ENCODE measurements around the gene ZNF331.

Gene ZNF331

GRCh38 chr19:53595510-53595867 lies 57.5 kb downstream of the ZNF331 start:
- peak overlapping the region; percentile 81 for H4K5ac ChIP-seq (ENCODE audit: low read length)
- no peaks in the 10 kb centered on the region for H3K79me2 ChIP-seq (ENCODE audit: control insufficient read depth, insufficient read depth, low read length)
- H3K4me3 ChIP-seq (ENCODE audit: low read length) = no peak overlapping the region
- H3K56ac ChIP-seq (ENCODE audit: low read length) = peak overlapping the region; percentile 93
- H2BK120ac ChIP-seq (ENCODE audit: low read depth, low read length) = peak overlapping the region; percentile 98
- peak overlapping the region; percentile 97 for H3K18ac ChIP-seq (ENCODE audit: low read length)
- H2BK15ac ChIP-seq (replicated peaks; ENCODE audit: low read depth) = no peak overlapping the region
- H2AK5ac ChIP-seq (ENCODE audit: low read length) = peak overlapping the region; percentile 96
- H4K8ac ChIP-seq (ENCODE audit: low read depth, low read length) = no peak overlapping the region
- peak overlapping the region; percentile 74 for H3K9ac ChIP-seq (ENCODE audit: low read length)
- no peaks in the 10 kb centered on the region for H3K79me1 ChIP-seq (ENCODE audit: low read length)
- H3K27ac ChIP-seq (ENCODE audit: low read depth, low read length) = peak overlapping the region; percentile 100
- DNase-seq = no peak
- H3K23ac ChIP-seq (ENCODE audit: low read length) = peak overlapping the region; percentile 3
- H3K4ac ChIP-seq (ENCODE audit: low read depth, low read length) = peak overlapping the region; percentile 98
- H3K36me3 ChIP-seq (ENCODE audit: control insufficient read depth, insufficient read depth, low read length) = no peaks in the 10 kb centered on the region
- H3K27me3 ChIP-seq (ENCODE audit: insufficient read depth, low read length, poor library complexity) = no peaks in the 10 kb centered on the region
- peaks cover 11% of the 10 kb centered on the region for H3K4me1 ChIP-seq (ENCODE audit: control insufficient read depth, low read depth, low read length)
- WGBS (ENCODE audit: extremely low coverage, insufficient coverage, low lambda C conversion rate) = no CpG with 5 or more reads among the region's 9 CpGs
- H3K4me2 ChIP-seq (ENCODE audit: low read length) = no peak overlapping the region
- peak overlapping the region; percentile 99 for H2BK5ac ChIP-seq (ENCODE audit: low read length)

DNA sequence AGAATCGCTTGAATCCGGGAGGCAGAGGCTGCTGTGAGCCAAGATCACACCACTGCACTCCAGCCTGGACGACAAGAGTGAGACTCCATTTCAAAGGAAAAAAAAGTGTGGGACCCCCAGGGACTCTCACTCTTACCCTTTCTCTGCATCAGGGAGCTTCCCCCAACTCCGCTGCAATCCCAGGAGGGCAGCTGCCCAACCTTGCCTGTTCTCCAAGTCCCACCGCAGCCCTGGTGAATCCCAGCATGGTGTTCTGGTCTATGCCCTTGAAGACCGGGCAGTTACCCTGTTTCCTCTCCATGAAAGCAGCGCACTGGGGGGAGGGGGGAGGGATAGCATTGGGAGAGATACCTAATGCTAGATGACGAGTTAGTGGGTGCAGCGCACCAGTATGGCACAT lies 58.1 kb downstream of the ZNF331 start:
- Histone ChIP-seq H3K79me1 (ENCODE audit: low read length) (no peaks in the 10 kb centered on the region), H3K27me3 (ENCODE audit: insufficient read depth, low read length, poor library complexity) (no peaks in the 10 kb centered on the region), H3K4ac (ENCODE audit: low read depth, low read length) (no peak overlapping the region), H3K4me1 (ENCODE audit: control insufficient read depth, low read depth, low read length) (peaks cover 11% of the 10 kb centered on the region), H3K56ac (ENCODE audit: low read length) (peak overlapping the region; percentile 93), H2AK5ac (ENCODE audit: low read length) (no peak overlapping the region), H3K27ac (ENCODE audit: low read depth, low read length) (peak overlapping the region; percentile 100), H4K8ac (ENCODE audit: low read depth, low read length) (no peak overlapping the region), H2BK120ac (ENCODE audit: low read depth, low read length) (peak overlapping the region; percentile 98), H3K18ac (ENCODE audit: low read length) (peak overlapping the region; percentile 97), H4K5ac (ENCODE audit: low read length) (no peak overlapping the region), H2BK15ac (replicated peaks; ENCODE audit: low read depth) (no peak overlapping the region), H3K4me3 (ENCODE audit: low read length) (no peak overlapping the region), H3K79me2 (ENCODE audit: control insufficient read depth, insufficient read depth, low read length) (no peaks in the 10 kb centered on the region), H3K36me3 (ENCODE audit: control insufficient read depth, insufficient read depth, low read length) (no peaks in the 10 kb centered on the region), H2BK5ac (ENCODE audit: low read length) (peak overlapping the region; percentile 98), H3K4me2 (ENCODE audit: low read length) (no peak overlapping the region), H3K23ac (ENCODE audit: low read length) (peak overlapping the region; percentile 97), H3K9ac (ENCODE audit: low read length) (peak overlapping the region; percentile 34)
- no CpG with 5 or more reads among the region's 9 CpGs for WGBS (ENCODE audit: extremely low coverage, insufficient coverage, low lambda C conversion rate)
- DNase-seq = no peak

- Histone ChIP-seq H4K5ac (ENCODE audit: low read length) (no peak overlapping the region), H3K4ac (ENCODE audit: low read depth, low read length) (no peak overlapping the region), H3K4me3 (ENCODE audit: low read length) (no peak overlapping the region), H2AK5ac (ENCODE audit: low read length) (no peak overlapping the region), H3K36me3 (ENCODE audit: control insufficient read depth, insufficient read depth, low read length) (no peaks in the 10 kb centered on the region), H2BK15ac (replicated peaks; ENCODE audit: low read depth) (no peak overlapping the region), H3K4me2 (ENCODE audit: low read length) (no peak overlapping the region), H3K18ac (ENCODE audit: low read length) (no peak overlapping the region), H3K9ac (ENCODE audit: low read length) (no peak overlapping the region), H2BK120ac (ENCODE audit: low read depth, low read length) (no peak overlapping the region), H2BK5ac (ENCODE audit: low read length) (no peak overlapping the region), H3K79me1 (ENCODE audit: low read length) (no peaks in the 10 kb centered on the region), H3K79me2 (ENCODE audit: control insufficient read depth, insufficient read depth, low read length) (no peaks in the 10 kb centered on the region), H3K27me3 (ENCODE audit: insufficient read depth, low read length, poor library complexity) (no peaks in the 10 kb centered on the region), H3K27ac (ENCODE audit: low read depth, low read length) (no peak overlapping the region), H3K56ac (ENCODE audit: low read length) (peak overlapping the region; percentile 7), H3K4me1 (ENCODE audit: control insufficient read depth, low read depth, low read length) (peaks cover 11% of the 10 kb centered on the region), H3K23ac (ENCODE audit: low read length) (no peak overlapping the region), H4K8ac (ENCODE audit: low read depth, low read length) (no peak overlapping the region)
- DNase-seq = no peak
- WGBS (ENCODE audit: extremely low coverage, insufficient coverage, low lambda C conversion rate) = no CpG with 5 or more reads among the region's 12 CpGs
Observed at GRCh38 chr19:53597023-53597422, 59.1 kb downstream of the ZNF331 start.

DNA sequence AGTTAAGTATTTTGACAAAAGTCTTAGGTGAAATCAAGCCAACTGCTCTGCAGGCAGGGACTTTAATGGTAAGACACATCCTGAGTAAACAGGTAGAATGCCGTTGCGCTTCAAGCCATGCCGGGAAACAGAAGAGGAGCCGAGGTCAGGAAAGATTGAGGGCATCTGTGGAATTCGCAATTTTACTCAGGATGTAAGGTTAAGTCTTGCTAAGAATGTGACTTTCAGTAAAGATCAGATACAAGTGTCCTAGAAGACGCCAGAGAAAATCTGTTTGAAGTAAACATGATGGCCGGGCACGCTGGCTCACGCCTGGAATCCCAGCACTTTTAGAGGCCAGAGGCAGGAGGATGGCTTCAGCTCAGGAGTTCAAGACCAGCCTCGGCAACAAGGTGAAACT lies 60.4 kb downstream of the ZNF331 start:
- no peaks in the 10 kb centered on the region for H3K79me1 ChIP-seq (ENCODE audit: low read length)
- no peaks in the 10 kb centered on the region for H3K27me3 ChIP-seq (ENCODE audit: insufficient read depth, low read length, poor library complexity)
- DNase-seq = peak; percentile 52
- no peak overlapping the region for H2BK120ac ChIP-seq (ENCODE audit: low read depth, low read length)
- no peaks in the 10 kb centered on the region for H3K36me3 ChIP-seq (ENCODE audit: control insufficient read depth, insufficient read depth, low read length)
- no peak overlapping the region for H2BK5ac ChIP-seq (ENCODE audit: low read length)
- no peak overlapping the region for H2AK5ac ChIP-seq (ENCODE audit: low read length)
- H4K8ac ChIP-seq (ENCODE audit: low read depth, low read length) = no peak overlapping the region
- no peak overlapping the region for H3K18ac ChIP-seq (ENCODE audit: low read length)
- no peak overlapping the region for H2BK15ac ChIP-seq (replicated peaks; ENCODE audit: low read depth)
- H3K9ac ChIP-seq (ENCODE audit: low read length) = no peak overlapping the region
- no peak overlapping the region for H3K4ac ChIP-seq (ENCODE audit: low read depth, low read length)
- peak overlapping the region; percentile 9 for H3K56ac ChIP-seq (ENCODE audit: low read length)
- H3K4me3 ChIP-seq (ENCODE audit: low read length) = no peak overlapping the region
- no peak overlapping the region for H4K5ac ChIP-seq (ENCODE audit: low read length)
- peaks cover 11% of the 10 kb centered on the region for H3K4me1 ChIP-seq (ENCODE audit: control insufficient read depth, low read depth, low read length)
- H3K79me2 ChIP-seq (ENCODE audit: control insufficient read depth, insufficient read depth, low read length) = no peaks in the 10 kb centered on the region
- H3K4me2 ChIP-seq (ENCODE audit: low read length) = no peak overlapping the region
- peak overlapping the region; percentile 12 for H3K27ac ChIP-seq (ENCODE audit: low read depth, low read length)
- H3K23ac ChIP-seq (ENCODE audit: low read length) = no peak overlapping the region
- no CpG with 5 or more reads among the region's 10 CpGs for WGBS (ENCODE audit: extremely low coverage, insufficient coverage, low lambda C conversion rate)

- Histone ChIP-seq H3K36me3 (ENCODE audit: control insufficient read depth, insufficient read depth, low read length) (no peaks in the 10 kb centered on the region), H3K18ac (ENCODE audit: low read length) (no peak overlapping the region), H2BK5ac (ENCODE audit: low read length) (no peak overlapping the region), H3K27ac (ENCODE audit: low read depth, low read length) (no peak overlapping the region), H2BK15ac (replicated peaks; ENCODE audit: low read depth) (no peak overlapping the region), H2AK5ac (ENCODE audit: low read length) (no peak overlapping the region), H3K79me2 (ENCODE audit: control insufficient read depth, insufficient read depth, low read length) (no peaks in the 10 kb centered on the region), H3K4ac (ENCODE audit: low read depth, low read length) (no peak overlapping the region), H4K8ac (ENCODE audit: low read depth, low read length) (no peak overlapping the region), H3K4me1 (ENCODE audit: control insufficient read depth, low read depth, low read length) (peaks cover 5% of the 10 kb centered on the region), H3K79me1 (ENCODE audit: low read length) (no peaks in the 10 kb centered on the region), H4K5ac (ENCODE audit: low read length) (no peak overlapping the region), H3K56ac (ENCODE audit: low read length) (no peak overlapping the region), H3K4me2 (ENCODE audit: low read length) (no peak overlapping the region), H3K27me3 (ENCODE audit: insufficient read depth, low read length, poor library complexity) (no peaks in the 10 kb centered on the region), H3K23ac (ENCODE audit: low read length) (no peak overlapping the region), H2BK120ac (ENCODE audit: low read depth, low read length) (no peak overlapping the region), H3K9ac (ENCODE audit: low read length) (no peak overlapping the region), H3K4me3 (ENCODE audit: low read length) (no peak overlapping the region)
- WGBS (ENCODE audit: extremely low coverage, insufficient coverage, low lambda C conversion rate) = no CpG with 5 or more reads among the region's 4 CpGs
- no peak for DNase-seq
Observed at GRCh38 chr19:53600217-53600616, 62.3 kb downstream of the ZNF331 start.

GRCh38 chr19:53606031-53606430 lies 68.1 kb downstream of the ZNF331 start:
- no peak overlapping the region for H3K23ac ChIP-seq (ENCODE audit: low read length)
- H2AK5ac ChIP-seq (ENCODE audit: low read length) = no peak overlapping the region
- H4K8ac ChIP-seq (ENCODE audit: low read depth, low read length) = no peak overlapping the region
- no peak overlapping the region for H3K18ac ChIP-seq (ENCODE audit: low read length)
- no peaks in the 10 kb centered on the region for H3K4me1 ChIP-seq (ENCODE audit: control insufficient read depth, low read depth, low read length)
- H3K79me2 ChIP-seq (ENCODE audit: control insufficient read depth, insufficient read depth, low read length) = no peaks in the 10 kb centered on the region
- no peak overlapping the region for H3K9ac ChIP-seq (ENCODE audit: low read length)
- H3K4me3 ChIP-seq (ENCODE audit: low read length) = no peak overlapping the region
- no peak overlapping the region for H3K4ac ChIP-seq (ENCODE audit: low read depth, low read length)
- no peak overlapping the region for H2BK15ac ChIP-seq (replicated peaks; ENCODE audit: low read depth)
- DNase-seq = no peak
- H3K27me3 ChIP-seq (ENCODE audit: insufficient read depth, low read length, poor library complexity) = no peaks in the 10 kb centered on the region
- no CpG with 5 or more reads among the region's 15 CpGs for WGBS (ENCODE audit: extremely low coverage, insufficient coverage, low lambda C conversion rate)
- H2BK5ac ChIP-seq (ENCODE audit: low read length) = no peak overlapping the region
- no peak overlapping the region for H3K27ac ChIP-seq (ENCODE audit: low read depth, low read length)
- peak overlapping the region; percentile 12 for H3K56ac ChIP-seq (ENCODE audit: low read length)
- no peak overlapping the region for H3K4me2 ChIP-seq (ENCODE audit: low read length)
- H3K36me3 ChIP-seq (ENCODE audit: control insufficient read depth, insufficient read depth, low read length) = no peaks in the 10 kb centered on the region
- no peaks in the 10 kb centered on the region for H3K79me1 ChIP-seq (ENCODE audit: low read length)
- H2BK120ac ChIP-seq (ENCODE audit: low read depth, low read length) = no peak overlapping the region
- no peak overlapping the region for H4K5ac ChIP-seq (ENCODE audit: low read length)

Data from mesendoderm (in vitro differentiated cells).